GM12878 (cell line): ENCODE measurements around the gene AFAP1. TPM values are rescaled to one million over a fixed set of nuclear protein-coding genes. Genes with fewer than 3 reads are reported as not detected.

Experiments
- ATAC-seq: fragments of 200-7000 bp; cut with Tn5 transposase; 3 replicates; pipeline ENCODE4 v1.9.1; 2020; ENCODE audit warnings: mild to moderate bottlenecking, moderate library complexity
- BruUV-seq: library from RNA; stranded (reverse); fragments of 400-500 nt; replicated peaks from 2 replicates; lab custom pipeline; 2021; lab: Mats Ljungman, UMichigan
- CTCF ChIA-PET: fragments of 300-600 bp; sonication (Branson Sonifier 250); formaldehyde crosslinking; extraction: SDS; loops from one replicate; lab custom pipeline; 2021; ENCODE audit warnings: inconsistent platforms; lab: Yijun Ruan, JAX
- POLR2A ChIA-PET: fragments of 350-600 bp; formaldehyde crosslinking; extraction: SDS; loops from one replicate; lab custom pipeline; 2021; ENCODE audit warnings: inconsistent platforms; lab: Charles Lee
- RAD21 ChIA-PET: fragments of 300-600 bp; sonication (Branson Sonifier 250); formaldehyde crosslinking; loops from one replicate; lab custom pipeline; 2023; ENCODE audit warnings: antibody characterized with exemption; ENCODE audit not compliant: unreplicated experiment; lab: Charles Lee
- SMC1A ChIA-PET: fragments of 300-600 bp; sonication (Branson Sonifier 250); formaldehyde crosslinking; loops from one replicate; lab custom pipeline; 2023; ENCODE audit not compliant: unreplicated experiment, uncharacterized antibody; lab: Charles Lee
- DNase-seq: peaks from one replicate; pipeline ENCODE4 v3.0.0-alpha.2; 2011; ENCODE audit warnings: low read depth, low spot score
- FAIRE-seq: peaks from 3 replicates; lab custom pipeline; 2011; peaks lifted over from hg19 to GRCh38; lab: Jason Lieb, UNC
- H2AFZ ChIP-seq: 2 replicates; pipeline ENCODE4 v1.6.0; 2011; ENCODE audit warnings: low read depth, low read length, control low read depth; ENCODE audit not compliant: control insufficient read depth
- H3K27ac ChIP-seq: 2 replicates; pipeline ENCODE4 v1.5.1; 2011; ENCODE audit warnings: control low read depth; ENCODE audit not compliant: control insufficient read depth, insufficient read depth
- H3K27me3 ChIP-seq, 2 experiments: replicated peaks in 1 of 2; 2 replicates each; pipeline versions ENCODE4 v1.6.0 to v1.6.1; 2011; ENCODE audit warnings: low read length in 1 of 2; ENCODE audit not compliant: control insufficient read depth in 2 of 2, insufficient read depth in 2 of 2
- H3K36me3 ChIP-seq, 2 experiments: 2 replicates each; pipeline ENCODE4 v1.5.1; 2011; ENCODE audit warnings: low read length in 1 of 2; ENCODE audit not compliant: control insufficient read depth in 2 of 2, insufficient read depth in 2 of 2
- H3K4me1 ChIP-seq: 2 replicates; pipeline ENCODE4 v1.6.1; 2011; ENCODE audit warnings: mild to moderate bottlenecking, low read length, moderate library complexity, mixed read lengths; ENCODE audit not compliant: control insufficient read depth, insufficient read depth
- H3K4me2 ChIP-seq: 2 replicates; pipeline ENCODE4 v1.6.0; 2011; ENCODE audit warnings: control low read depth; ENCODE audit not compliant: control insufficient read depth, insufficient read depth
- H3K4me3 ChIP-seq: fragments of 200-600 bp; sonication (generic); 2 replicates; pipeline ENCODE4 v1.5.1; 2016
- H3K79me2 ChIP-seq: 2 replicates; pipeline ENCODE4 v1.6.0; 2011; ENCODE audit warnings: low read length; ENCODE audit not compliant: control insufficient read depth, insufficient read depth
- H3K9ac ChIP-seq: 2 replicates; pipeline ENCODE4 v1.8.0; 2011; ENCODE audit warnings: low read length, control low read depth, mixed read lengths; ENCODE audit not compliant: control insufficient read depth, insufficient read depth
- H3K9me3 ChIP-seq: replicated peaks from 3 replicates; pipeline ENCODE4 v1.5.1; 2011; ENCODE audit warnings: mild to moderate bottlenecking, low read length; ENCODE audit not compliant: control insufficient read depth, insufficient read depth
- H4K20me1 ChIP-seq: 2 replicates; pipeline ENCODE4 v1.6.0; 2011; ENCODE audit not compliant: control insufficient read depth, insufficient read depth
- HDAC2 ChIP-seq: fragments of 200-600 bp; sonication (generic); IDR thresholded peaks from 2 replicates; pipeline ENCODE4 v1.6.1; 2017
- JUND ChIP-seq: IDR thresholded peaks from 2 replicates; pipeline ENCODE4 v1.6.1; 2012; ENCODE audit warnings: low read depth, mild to moderate bottlenecking, low read length, improper control_type of control experiment, moderate library complexity
- MYB ChIP-seq: fragments of 150-350 bp; IDR thresholded peaks from 2 replicates; pipeline ENCODE4 v1.6.1; 2014; ENCODE audit warnings: mild to moderate bottlenecking, low read depth, low read length, borderline replicate concordance
- NR2C1 ChIP-seq: fragments of 450-650 bp; IDR thresholded peaks from 2 replicates; pipeline ENCODE4 v1.6.1; 2017; ENCODE audit warnings: antibody characterized with exemption, mild to moderate bottlenecking, moderate library complexity
- RAD21 ChIP-seq: IDR thresholded peaks from 2 replicates; pipeline ENCODE4 v1.6.1; 2011; ENCODE audit warnings: mild to moderate bottlenecking, low read depth, low read length, moderate library complexity; ENCODE audit not compliant: insufficient read depth
- SMAD1 ChIP-seq: fragments of 450-650 bp; IDR thresholded peaks from 2 replicates; pipeline ENCODE4 v1.6.1; 2018; ENCODE audit warnings: mild to moderate bottlenecking, low read depth; ENCODE audit not compliant: partially characterized antibody
- WGBS: methylation state at CpG from one replicate; pipeline ENCODE4 v1.1.6; 2016; ENCODE audit warnings: low lambda C conversion rate; ENCODE audit not compliant: insufficient replicate concordance, insufficient coverage; ENCODE audit errors: missing lambda C conversion rate; 5-methylcytosine and 5-hydroxymethylcytosine counted together
- in situ Hi-C: fragments of 300-500 bp; cut with MboI; formaldehyde crosslinking; loops from 9 replicates; pipeline ENCODE4 v1.14.3; 2018; ENCODE audit warnings: mixed read lengths
- intact Hi-C: fragments of 100-400 bp; cut with micrococcal nuclease; formaldehyde crosslinking; loops from one replicate; pipeline ENCODE4 v1.14.2; 2022; ENCODE audit not compliant: unreplicated experiment
- polyA plus RNA-seq, 11 experiments: library from polyadenylated mRNA; depleted of rRNA in 4 of 11; unstranded in 6 of 11; stranded (reverse) in 5 of 11; fragments of >200 nt; fragmentation: Nextera tagmentation in 4 of 11; fragmentation: Illumina TruSeq in 1 of 11; extraction: Ambion mirVana in 4 of 11; extraction: Trizol in 1 of 11; gene quantifications; 1 replicate in 1 of 11; 2 replicates in 10 of 11; pipeline versions ENCODE4 v1.2.1 to v1.2.3, GENCODE V29; 2011 to 2016; ENCODE audit warnings: inconsistent platforms in 2 of 11, missing spikeins in 2 of 11, low read depth in 1 of 11
- total RNA-seq, 4 experiments: library from RNA; depleted of rRNA in 3 of 4; stranded (reverse); fragments of >200 nt in 3 of 4; fragmentation: Illumina TruSeq in 1 of 4; extraction: Trizol in 1 of 4; gene quantifications; 2 replicates each; pipeline versions ENCODE4 v1.2.1 to v1.2.3, GENCODE V29; 2013 to 2021
- TF ChIP-seq, protein P1 (sequence below): IDR thresholded peaks from 2 replicates; pipeline ENCODE4 v1.6.1; 2012; ENCODE audit warnings: low read depth, low read length, improper control_type of control experiment
- TF ChIP-seq, protein P2 (sequence below): fragments of 150-350 bp; IDR thresholded peaks from 2 replicates; pipeline ENCODE4 v1.6.1; 2014; ENCODE audit warnings: mild to moderate bottlenecking, low read depth, low read length
- TF ChIP-seq, protein P3 (sequence below): fragments of 450-650 bp; conservative IDR thresholded peaks from 2 replicates; pipeline ENCODE4 v1.6.1; 2017; ENCODE audit warnings: mild to moderate bottlenecking, moderate library complexity

Gene AFAP1
- total and polyA plus RNA-seq, 10 of the 15 experiments (the other 5 are each of a cell fraction or from before 2014, with no cell fraction given) = 0.02 to 0.23 (median 0.09) TPM; not detected in 1

DNA sequence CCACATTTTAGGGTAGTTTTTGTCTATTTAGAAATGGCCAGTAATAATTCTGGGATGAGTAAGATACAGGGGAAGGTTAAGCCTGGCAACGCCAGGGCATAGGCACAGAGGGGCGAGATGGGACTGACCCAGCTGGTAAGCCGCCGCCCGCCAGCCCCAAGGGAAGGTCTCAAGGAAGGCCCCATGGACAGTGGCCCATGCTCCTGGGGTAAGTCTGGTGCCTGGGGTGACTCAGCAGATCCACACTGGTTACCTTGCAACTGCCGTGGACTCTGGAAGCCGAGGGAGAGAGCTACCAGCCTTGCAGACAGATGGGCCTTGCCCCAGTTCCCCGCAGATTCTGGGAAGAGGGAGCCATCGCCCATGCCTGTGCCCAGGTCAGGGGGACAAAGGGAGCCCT, 179.4 kb downstream of the AFAP1 start:
- TF ChIP-seq SMAD1 (no peak), JUND (no peak), NR2C1 (no peak), RAD21 (no peak), HDAC2 (no peak), MYB (no peak)
- TF ChIP-seq, protein P1, sequence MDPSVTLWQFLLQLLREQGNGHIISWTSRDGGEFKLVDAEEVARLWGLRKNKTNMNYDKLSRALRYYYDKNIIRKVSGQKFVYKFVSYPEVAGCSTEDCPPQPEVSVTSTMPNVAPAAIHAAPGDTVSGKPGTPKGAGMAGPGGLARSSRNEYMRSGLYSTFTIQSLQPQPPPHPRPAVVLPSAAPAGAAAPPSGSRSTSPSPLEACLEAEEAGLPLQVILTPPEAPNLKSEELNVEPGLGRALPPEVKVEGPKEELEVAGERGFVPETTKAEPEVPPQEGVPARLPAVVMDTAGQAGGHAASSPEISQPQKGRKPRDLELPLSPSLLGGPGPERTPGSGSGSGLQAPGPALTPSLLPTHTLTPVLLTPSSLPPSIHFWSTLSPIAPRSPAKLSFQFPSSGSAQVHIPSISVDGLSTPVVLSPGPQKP = no peak
- TF ChIP-seq, protein P2, sequence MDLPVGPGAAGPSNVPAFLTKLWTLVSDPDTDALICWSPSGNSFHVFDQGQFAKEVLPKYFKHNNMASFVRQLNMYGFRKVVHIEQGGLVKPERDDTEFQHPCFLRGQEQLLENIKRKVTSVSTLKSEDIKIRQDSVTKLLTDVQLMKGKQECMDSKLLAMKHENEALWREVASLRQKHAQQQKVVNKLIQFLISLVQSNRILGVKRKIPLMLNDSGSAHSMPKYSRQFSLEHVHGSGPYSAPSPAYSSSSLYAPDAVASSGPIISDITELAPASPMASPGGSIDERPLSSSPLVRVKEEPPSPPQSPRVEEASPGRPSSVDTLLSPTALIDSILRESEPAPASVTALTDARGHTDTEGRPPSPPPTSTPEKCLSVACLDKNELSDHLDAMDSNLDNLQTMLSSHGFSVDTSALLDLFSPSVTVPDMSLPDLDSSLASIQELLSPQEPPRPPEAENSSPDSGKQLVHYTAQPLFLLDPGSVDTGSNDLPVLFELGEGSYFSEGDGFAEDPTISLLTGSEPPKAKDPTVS = no peak
- TF ChIP-seq, protein P3, sequence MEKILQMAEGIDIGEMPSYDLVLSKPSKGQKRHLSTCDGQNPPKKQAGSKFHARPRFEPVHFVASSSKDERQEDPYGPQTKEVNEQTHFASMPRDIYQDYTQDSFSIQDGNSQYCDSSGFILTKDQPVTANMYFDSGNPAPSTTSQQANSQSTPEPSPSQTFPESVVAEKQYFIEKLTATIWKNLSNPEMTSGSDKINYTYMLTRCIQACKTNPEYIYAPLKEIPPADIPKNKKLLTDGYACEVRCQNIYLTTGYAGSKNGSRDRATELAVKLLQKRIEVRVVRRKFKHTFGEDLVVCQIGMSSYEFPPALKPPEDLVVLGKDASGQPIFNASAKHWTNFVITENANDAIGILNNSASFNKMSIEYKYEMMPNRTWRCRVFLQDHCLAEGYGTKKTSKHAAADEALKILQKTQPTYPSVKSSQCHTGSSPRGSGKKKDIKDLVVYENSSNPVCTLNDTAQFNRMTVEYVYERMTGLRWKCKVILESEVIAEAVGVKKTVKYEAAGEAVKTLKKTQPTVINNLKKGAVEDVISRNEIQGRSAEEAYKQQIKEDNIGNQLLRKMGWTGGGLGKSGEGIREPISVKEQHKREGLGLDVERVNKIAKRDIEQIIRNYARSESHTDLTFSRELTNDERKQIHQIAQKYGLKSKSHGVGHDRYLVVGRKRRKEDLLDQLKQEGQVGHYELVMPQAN = no peak
- TF ChIP-seq, all 136 proteins: peak for 0
- ChIA-PET POLR2A (no interaction called here), CTCF (interaction anchor here (0.6 to 3.2 kb wide), 2 partner anchors 42 to 44 kb away, joined by 3 to 12 read pairs; no protein-coding TSS in a partner anchor), RAD21 (interaction anchor here (0.5 kb wide), 1 partner anchor 211 kb away, joined by 3 read pairs; no protein-coding TSS in a partner anchor), SMC1A (no interaction called here)
- Histone ChIP-seq H4K20me1 (no peaks in the 10 kb centered on the region), H3K79me2 (no peaks in the 10 kb centered on the region), H3K9me3 (no peaks in the 10 kb centered on the region), H3K27me3 (peaks cover 0 to 2% of the 10 kb centered on the region in 2 experiments; a peak in 2 of 4 replicates), H3K4me1 (peaks cover 4% of the 10 kb centered on the region; the same call in 1 of the 2 replicates), H3K36me3 (no peaks in the 10 kb centered on the region), H3K4me3 (no peak overlapping the region), H3K4me2 (no peak overlapping the region), H2AFZ (no peak overlapping the region), H3K27ac (no peak overlapping the region), H3K9ac (no peak overlapping the region)
- ATAC-seq (no peak), DNase-seq (no peak), FAIRE-seq (no peak)
- 84% methylated on average over 8 of the region's 9 CpGs for WGBS
- in situ Hi-C loops = no loop called here
- intact Hi-C loops = loop anchor here (5.0 kb wide), 1 partner anchor 227 kb away; no protein-coding TSS in a partner anchor
- BruUV-seq = no TSS peak
